GM23338 (cell line): ENCODE data around the gene GPANK1. TPM values are rescaled to one million over a fixed set of nuclear protein-coding genes. Genes with fewer than 3 reads are reported as not detected.

Experiments used
- EZH2phosphoT487 ChIP-seq: fragments of 200-600 bp; sonication (generic); IDR thresholded peaks from one replicate; pipeline ENCODE4 v1.8.1; 2018; ENCODE audit warnings: antibody characterized with exemption; ENCODE audit not compliant: unreplicated experiment
- JUNB ChIP-seq: IDR thresholded peaks from one replicate; pipeline ENCODE4 v1.6.1; 2016; ENCODE audit warnings: antibody characterized with exemption; ENCODE audit not compliant: unreplicated experiment
- NANOG ChIP-seq: IDR thresholded peaks from 2 replicates; pipeline ENCODE4 v1.6.1; 2016; ENCODE audit warnings: antibody characterized with exemption, borderline replicate concordance
- POLR2AphosphoS5 ChIP-seq: IDR thresholded peaks from 2 replicates; pipeline ENCODE4 v1.6.1; 2016; ENCODE audit warnings: antibody characterized with exemption, low read depth
- REST ChIP-seq: IDR thresholded peaks from one replicate; pipeline ENCODE4 v1.6.1; 2018; ENCODE audit warnings: antibody characterized with exemption; ENCODE audit not compliant: unreplicated experiment
- STAT1 ChIP-seq: IDR thresholded peaks from one replicate; pipeline ENCODE4 v1.6.1; 2016; ENCODE audit warnings: antibody characterized with exemption; ENCODE audit not compliant: unreplicated experiment
- ZNF114 ChIP-seq: fragments of 250-450 bp; sonication (Bioruptor Pico); IDR thresholded peaks from 2 replicates; pipeline ENCODE4 v1.5.0; 2020; ENCODE audit warnings: mild to moderate bottlenecking, moderate library complexity
- ZNF331 ChIP-seq: fragments of 250-450 bp; sonication (Bioruptor Pico); IDR thresholded peaks from 2 replicates; pipeline ENCODE4 v1.5.0; 2020; ENCODE audit warnings: low read depth, mild to moderate bottlenecking, moderate library complexity
- ZNF462 ChIP-seq: fragments of 250-450 bp; sonication (Bioruptor Pico); IDR thresholded peaks from 2 replicates; pipeline ENCODE4 v1.5.0; 2020; ENCODE audit warnings: mild to moderate bottlenecking, moderate library complexity
- polyA plus RNA-seq: library from polyadenylated mRNA; unstranded; fragments of >200 nt; fragmentation: Nextera tagmentation; extraction: Ambion mirVana; gene quantifications from 2 replicates; pipeline ENCODE4 v1.2.1, GENCODE V29; 2016
- total RNA-seq: library from RNA; depleted of rRNA; stranded (reverse); fragments of >200 nt; shearing (Covaris generic); gene quantifications from 2 replicates; pipeline ENCODE4 v1.2.3, GENCODE V29; 2014

GPANK1 gene
- total and polyA plus RNA-seq, 2 experiments from 2014 or later, result 27.1 to 49.2 TPM

- no peak for TF ChIP-seq ZNF462 (CRISPR knock-in tag)
- no peak for TF ChIP-seq JUNB
- TF ChIP-seq EZH2phosphoT487, result no peak
- TF ChIP-seq ZNF114, result no peak
- no peak for TF ChIP-seq ZNF331 (CRISPR knock-in tag)
- TF ChIP-seq STAT1, result no peak
- TF ChIP-seq REST, result no peak
- TF ChIP-seq POLR2AphosphoS5, result no peak
- no peak for TF ChIP-seq NANOG
These were observed 25.7 kb upstream of the GPANK1 start (continued) for GRCh38 chr6:31690231-31691077.
